MM.1S (cell line): ENCODE data around the gene TADA2A.

Source experiments
- CTCF ChIP-seq: fragments of 300-600 bp; sonication (generic); IDR thresholded peaks from 2 replicates; pipeline ENCODE4 v1.5.1; 2016; ENCODE audit warnings: antibody characterized with exemption, low read length, mixed read lengths
- EZH2 ChIP-seq: fragments of 300-600 bp; sonication (generic); optimal IDR thresholded peaks from 2 replicates; pipeline ENCODE3; 2017; ENCODE audit warnings: low read depth, mild to moderate bottlenecking, antibody characterized with exemption, low read length, mixed read lengths

GRCh38 chr17:37405955-37406634 is 591 bp upstream of the TADA2A start:
- TF ChIP-seq CTCF (no peak), EZH2 (no peak)
